Bronchial epithelial cell (primary cell): ENCODE data around the gene TAOK3. TPM values are rescaled to one million over a fixed set of nuclear protein-coding genes. Genes with fewer than 3 reads are reported as not detected.

Experiments used
- DNase-seq: peaks from one replicate; pipeline ENCODE4 v3.0.0-alpha.2; 2010; ENCODE audit warnings: low read depth
- FAIRE-seq: peaks from 2 replicates; lab custom pipeline; 2011; peaks lifted over from hg19 to GRCh38; lab: Jason Lieb, UNC
- H3K27me3 ChIP-seq: 2 replicates; pipeline ENCODE4 v1.5.1; 2011; ENCODE audit warnings: low read length; ENCODE audit not compliant: control insufficient read depth, insufficient read depth
- H3K36me3 ChIP-seq: 2 replicates; pipeline ENCODE4 v1.5.1; 2011; ENCODE audit warnings: low read length; ENCODE audit not compliant: control insufficient read depth, insufficient read depth
- H3K4me3 ChIP-seq: 2 replicates; pipeline ENCODE4 v1.5.1; 2011; ENCODE audit warnings: mild to moderate bottlenecking, low read depth, low read length, control low read depth
- CTCF ChIP-seq: IDR thresholded peaks from 2 replicates; pipeline ENCODE4 v1.5.1; 2011; ENCODE audit warnings: mild to moderate bottlenecking, moderate library complexity, low read length, control low read depth, inconsistent platforms; ENCODE audit not compliant: insufficient read depth, severe bottlenecking
- total RNA-seq: library from RNA; depleted of rRNA; stranded (reverse); fragments of >200 nt; gene quantifications from 2 replicates; pipeline ENCODE4 v1.2.1, GENCODE V29; 2014

TAOK3 gene
- total RNA-seq, 1 donor from 2014 or later, result 25.3 TPM

GRCh38 chr12:118334939-118335567, 37.7 kb downstream of the TAOK3 start:
- no peak overlapping the region for H3K4me3 ChIP-seq
- no peaks in the 10 kb centered on the region for H3K36me3 ChIP-seq
- DNase-seq, result no peak
- FAIRE-seq, result no peak
- no peak for TF ChIP-seq CTCF
- H3K27me3 ChIP-seq, result no peaks in the 10 kb centered on the region

GRCh38 chr12:118334241-118334640, 38.5 kb downstream of the TAOK3 start:
- TF ChIP-seq CTCF, result no peak
- no peak for FAIRE-seq
- H3K4me3 ChIP-seq, result no peak overlapping the region
- no peaks in the 10 kb centered on the region for H3K27me3 ChIP-seq
- H3K36me3 ChIP-seq, result no peaks in the 10 kb centered on the region
- DNase-seq, result no peak

- FAIRE-seq, result no peak
- no peak for DNase-seq
- Histone ChIP-seq H3K27me3 (no peaks in the 10 kb centered on the region), H3K4me3 (no peak overlapping the region), H3K36me3 (no peaks in the 10 kb centered on the region)
- no peak for TF ChIP-seq CTCF
Observed at GRCh38 chr12:118332511-118332910, 40.2 kb downstream of the TAOK3 start.

- Histone ChIP-seq H3K27me3 (no peaks in the 10 kb centered on the region), H3K4me3 (no peak overlapping the region), H3K36me3 (no peaks in the 10 kb centered on the region)
- no peak for FAIRE-seq
- no peak for DNase-seq
- no peak for TF ChIP-seq CTCF
Observed at GRCh38 chr12:118330421-118331018, 42.2 kb downstream of the TAOK3 start.

GRCh38 chr12:118328486-118329330, 44.0 kb downstream of the TAOK3 start:
- DNase-seq, result no peak
- H3K27me3 ChIP-seq, result no peaks in the 10 kb centered on the region
- no peak for TF ChIP-seq CTCF
- H3K4me3 ChIP-seq, result no peak overlapping the region
- no peaks in the 10 kb centered on the region for H3K36me3 ChIP-seq
- FAIRE-seq, result no peak
